ENCODE measurements around the gene POC1B. TPM values are rescaled to one million over a fixed set of nuclear protein-coding genes. Genes with fewer than 3 reads are reported as not detected.

Gene POC1B
- total RNA-seq, 4 donors from 2014 or later, result 7.3 to 8.9 (median 7.8) TPM

- intact Hi-C loops (cut with DNase I; ENCODE audit: low total_unique reads), result no loop called here
- no peak overlapping the region for H3K4me3 ChIP-seq
- DNase-seq (no peak), ATAC-seq (no peak)
- no peaks in the 10 kb centered on the region for H3K4me1 ChIP-seq
- in situ Hi-C loops (cut with MboI; ENCODE audit: low sequenced_read_pairs in 4 of 4), result no loop called here
- H3K27ac ChIP-seq, result no peak overlapping the region
- no peaks in the 10 kb centered on the region for H3K9me3 ChIP-seq
- TF ChIP-seq POLR2A (IDR thresholded peaks at IDR 0.05), result no peak
- no peak for TF ChIP-seq CTCF (IDR thresholded peaks at IDR 0.05 in 4 of 5, conservative IDR thresholded peaks at IDR 0.05 in 1 of 5)
- H3K27me3 ChIP-seq, result no peaks in the 10 kb centered on the region
- H3K36me3 ChIP-seq, result no peaks in the 10 kb centered on the region
These were observed 39.2 kb upstream of the POC1B start for GRCh38 chr12:89565002-89565401.

DNA sequence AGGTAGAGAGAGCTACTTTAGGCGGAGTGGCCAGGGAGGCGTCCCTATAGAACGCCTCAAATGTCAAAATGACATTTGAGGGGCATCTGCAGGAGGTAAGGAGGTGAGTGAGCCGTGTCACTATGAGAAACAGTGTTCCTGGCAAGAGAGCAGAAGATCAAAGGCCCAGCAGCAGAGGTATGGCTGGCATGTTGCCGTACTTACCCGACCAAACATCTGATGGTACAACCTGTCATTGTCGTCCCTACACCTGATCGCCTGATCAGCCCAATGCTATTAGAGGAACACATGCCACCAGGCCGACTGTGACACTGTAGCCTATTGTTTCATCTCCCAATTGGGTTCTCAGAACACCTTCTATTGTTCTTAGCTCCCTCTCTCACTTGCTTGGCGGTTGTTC, 33.9 kb upstream of the POC1B start:
- TF ChIP-seq CTCF (IDR thresholded peaks at IDR 0.05 in 4 of 5, conservative IDR thresholded peaks at IDR 0.05 in 1 of 5), result no peak
- no peak for TF ChIP-seq POLR2A (IDR thresholded peaks at IDR 0.05)
- in situ Hi-C loops (cut with MboI; ENCODE audit: low sequenced_read_pairs in 4 of 4), result no loop called here

GRCh38 chr12:89556976-89557375, 31.1 kb upstream of the POC1B start:
- no peak overlapping the region for H3K4me3 ChIP-seq
- no peaks in the 10 kb centered on the region for H3K9me3 ChIP-seq
- no peaks in the 10 kb centered on the region for H3K36me3 ChIP-seq
- intact Hi-C loops (cut with DNase I; ENCODE audit: low total_unique reads) (no loop called here), in situ Hi-C loops (cut with MboI; ENCODE audit: low sequenced_read_pairs in 4 of 4) (no loop called here)
- DNase-seq (no peak), ATAC-seq (no peak)
- TF ChIP-seq CTCF (IDR thresholded peaks at IDR 0.05 in 4 of 5, conservative IDR thresholded peaks at IDR 0.05 in 1 of 5) (no peak), POLR2A (IDR thresholded peaks at IDR 0.05) (no peak)
- no peaks in the 10 kb centered on the region for H3K27me3 ChIP-seq
- H3K27ac ChIP-seq, result no peak overlapping the region
- H3K4me1 ChIP-seq, result no peaks in the 10 kb centered on the region

More for the DNA sequence above, 33.9 kb upstream of the POC1B start:
- DNase-seq (no peak), ATAC-seq (no peak)
- Histone ChIP-seq H3K27me3 (no peaks in the 10 kb centered on the region), H3K27ac (no peak overlapping the region), H3K4me1 (no peaks in the 10 kb centered on the region), H3K36me3 (no peaks in the 10 kb centered on the region), H3K4me3 (no peak overlapping the region), H3K9me3 (no peaks in the 10 kb centered on the region)
- intact Hi-C loops (cut with DNase I; ENCODE audit: low total_unique reads), result no loop called here

GRCh38 chr12:89552376-89552775, 26.5 kb upstream of the POC1B start:
- no peak overlapping the region for H3K4me3 ChIP-seq
- in situ Hi-C loops (cut with MboI; ENCODE audit: low sequenced_read_pairs in 4 of 4), result no loop called here
- DNase-seq, result no peak
- H3K27ac ChIP-seq, result no peak overlapping the region
- H3K9me3 ChIP-seq, result no peaks in the 10 kb centered on the region
- H3K36me3 ChIP-seq, result no peaks in the 10 kb centered on the region
- intact Hi-C loops (cut with DNase I; ENCODE audit: low total_unique reads), result no loop called here
- no peak for ATAC-seq
- H3K4me1 ChIP-seq, result peaks cover 0 to 9% of the 10 kb centered on the region in 2 donors
- H3K27me3 ChIP-seq, result no peaks in the 10 kb centered on the region
- TF ChIP-seq POLR2A (IDR thresholded peaks at IDR 0.05) (no peak), CTCF (IDR thresholded peaks at IDR 0.05 in 4 of 5, conservative IDR thresholded peaks at IDR 0.05 in 1 of 5) (no peak)

GRCh38 chr12:89551747-89552146, 25.9 kb upstream of the POC1B start:
- intact Hi-C loops (cut with DNase I; ENCODE audit: low total_unique reads), result no loop called here
- H3K4me1 ChIP-seq, result peaks cover 0 to 9% of the 10 kb centered on the region in 2 donors

More at GRCh38 chr12:89551747-89552146, 25.9 kb upstream of the POC1B start:
- Histone ChIP-seq H3K27ac (no peak overlapping the region), H3K9me3 (no peaks in the 10 kb centered on the region), H3K27me3 (no peaks in the 10 kb centered on the region), H3K4me3 (no peak overlapping the region), H3K36me3 (no peaks in the 10 kb centered on the region)
- ATAC-seq, result no peak
- DNase-seq, result no peak
- TF ChIP-seq POLR2A (IDR thresholded peaks at IDR 0.05) (no peak), CTCF (IDR thresholded peaks at IDR 0.05 in 4 of 5, conservative IDR thresholded peaks at IDR 0.05 in 1 of 5) (no peak)
- in situ Hi-C loops (cut with MboI; ENCODE audit: low sequenced_read_pairs in 4 of 4), result no loop called here
